ENCODE data around the gene DEFB131B.
"Not testable (repeated sequence)": the region's sequence is repeated elsewhere in the genome, so short reads cannot be mapped to it uniquely, and the experiment has no call there.

- not testable (repeated sequence) for TF ChIP-seq CTCF, POLR2A (IDR thresholded peaks at IDR 0.05)
These were observed 7.6 kb upstream of the DEFB131B start for GRCh38 chr11:71870661-71871060.

All from lower leg skin (tissue), 3 donors.